Suprapubic skin (tissue), 4 donors: Measurements from ENCODE around the gene STK24. TPM values are rescaled to one million over a fixed set of nuclear protein-coding genes. Genes with fewer than 3 reads are reported as not detected.

Experiments used
- DNase-seq, 2 donors: peaks; one replicate each; pipeline ENCODE4 v3.0.0-alpha.2; 2019; ENCODE audit warnings: low spot score in 2 of 2
- H3K27ac ChIP-seq: fragments of 200-600 bp; sonication (generic); one replicate; pipeline ENCODE4 v1.5.1; 2019
- H3K27me3 ChIP-seq: fragments of 200-600 bp; sonication (generic); one replicate; pipeline ENCODE4 v1.5.1; 2019
- H3K36me3 ChIP-seq: fragments of 200-600 bp; sonication (generic); one replicate; pipeline ENCODE4 v1.5.1; 2019
- H3K4me1 ChIP-seq: fragments of 200-600 bp; sonication (generic); one replicate; pipeline ENCODE4 v1.5.1; 2019
- H3K4me3 ChIP-seq: fragments of 200-600 bp; sonication (generic); one replicate; pipeline ENCODE4 v1.5.1; 2019; ENCODE audit warnings: mild to moderate bottlenecking
- H3K9me3 ChIP-seq: fragments of 200-600 bp; sonication (generic); one replicate; pipeline ENCODE4 v1.5.1; 2019
- CTCF ChIP-seq, 2 donors: fragments of 200-600 bp in 1 of 2; fragments of 450-650 bp in 1 of 2; sonication (generic) in 1 of 2; IDR thresholded peaks; one replicate each; pipeline ENCODE4 v1.5.1; 2016 to 2019; ENCODE audit warnings: antibody characterized with exemption in 2 of 2, mild to moderate bottlenecking in 1 of 2, moderate library complexity in 1 of 2
- EP300 ChIP-seq: sonication (generic); formaldehyde crosslinking; IDR thresholded peaks from one replicate; pipeline ENCODE4 v1.6.1; 2017; ENCODE audit warnings: antibody characterized with exemption
- POLR2A ChIP-seq, 2 donors: fragments of 450-650 bp; IDR thresholded peaks; one replicate each; pipeline ENCODE4 v1.6.1; 2017; ENCODE audit warnings: antibody characterized with exemption in 2 of 2, mild to moderate bottlenecking in 2 of 2, moderate library complexity in 2 of 2
- POLR2AphosphoS5 ChIP-seq, 3 donors: sonication (generic); formaldehyde crosslinking; IDR thresholded peaks; one replicate each; pipeline ENCODE4 v1.6.1; 2017; ENCODE audit warnings: antibody characterized with exemption in 3 of 3
- WGBS: methylation state at CpG from one replicate; pipeline ENCODE4 v1.1.5; 2018; 5-methylcytosine and 5-hydroxymethylcytosine counted together
- total RNA-seq, 4 donors: library from RNA; depleted of rRNA; stranded (reverse); fragments of >200 nt; gene quantifications; one replicate each; pipeline ENCODE4 v1.1.0, GENCODE V29; 2016

The STK24 gene
- total RNA-seq, 4 donors from 2014 or later: 132 to 200 (median 176) TPM

DNA sequence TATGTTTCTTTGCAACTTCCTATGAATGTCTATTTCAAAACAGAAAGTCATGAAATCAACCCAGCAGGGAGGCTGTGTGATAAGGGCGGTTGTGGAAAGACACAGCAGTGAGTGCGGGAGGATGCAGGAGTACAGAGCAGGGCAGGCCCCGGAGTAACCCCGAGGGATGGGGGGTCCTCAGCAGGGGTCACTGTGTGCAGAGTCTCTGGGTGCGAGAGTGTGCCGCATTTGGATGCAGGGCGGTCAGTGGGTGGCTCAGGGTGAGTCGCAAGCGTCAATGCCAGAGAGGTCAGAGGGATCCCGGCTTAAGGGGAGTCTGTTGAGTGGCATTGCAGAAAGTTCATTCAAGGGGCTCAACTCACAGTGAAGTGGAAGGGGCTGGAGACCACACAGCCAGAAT, 147.8 kb downstream of the STK24 start:
- Histone ChIP-seq H3K36me3 (peaks cover 23% of the 10 kb centered on the region), H3K27me3 (no peaks in the 10 kb centered on the region), H3K27ac (no peak overlapping the region), H3K9me3 (no peaks in the 10 kb centered on the region), H3K4me1 (no peaks in the 10 kb centered on the region), H3K4me3 (no peak overlapping the region)
- 86% methylated on average over 10 of the region's 10 CpGs for WGBS
- TF ChIP-seq CTCF (IDR thresholded peaks at IDR 0.05) (no peak), POLR2AphosphoS5 (IDR thresholded peaks at IDR 0.05) (no peak), POLR2A (IDR thresholded peaks at IDR 0.05) (no peak), EP300 (no peak)
- no peak for DNase-seq

GRCh38 chr13:98428256-98428966, 148.5 kb downstream of the STK24 start:
- no peaks in the 10 kb centered on the region for H3K27me3 ChIP-seq
- peaks cover 23% of the 10 kb centered on the region for H3K36me3 ChIP-seq
- H3K27ac ChIP-seq: no peak overlapping the region
- no peak for DNase-seq
- no peak overlapping the region for H3K4me3 ChIP-seq
- no peaks in the 10 kb centered on the region for H3K9me3 ChIP-seq
- 93% methylated on average over 15 of the region's 15 CpGs for WGBS
- TF ChIP-seq POLR2A (IDR thresholded peaks at IDR 0.05) (no peak), POLR2AphosphoS5 (IDR thresholded peaks at IDR 0.05) (no peak), CTCF (IDR thresholded peaks at IDR 0.05) (no peak), EP300 (no peak)
- H3K4me1 ChIP-seq: no peaks in the 10 kb centered on the region

DNA sequence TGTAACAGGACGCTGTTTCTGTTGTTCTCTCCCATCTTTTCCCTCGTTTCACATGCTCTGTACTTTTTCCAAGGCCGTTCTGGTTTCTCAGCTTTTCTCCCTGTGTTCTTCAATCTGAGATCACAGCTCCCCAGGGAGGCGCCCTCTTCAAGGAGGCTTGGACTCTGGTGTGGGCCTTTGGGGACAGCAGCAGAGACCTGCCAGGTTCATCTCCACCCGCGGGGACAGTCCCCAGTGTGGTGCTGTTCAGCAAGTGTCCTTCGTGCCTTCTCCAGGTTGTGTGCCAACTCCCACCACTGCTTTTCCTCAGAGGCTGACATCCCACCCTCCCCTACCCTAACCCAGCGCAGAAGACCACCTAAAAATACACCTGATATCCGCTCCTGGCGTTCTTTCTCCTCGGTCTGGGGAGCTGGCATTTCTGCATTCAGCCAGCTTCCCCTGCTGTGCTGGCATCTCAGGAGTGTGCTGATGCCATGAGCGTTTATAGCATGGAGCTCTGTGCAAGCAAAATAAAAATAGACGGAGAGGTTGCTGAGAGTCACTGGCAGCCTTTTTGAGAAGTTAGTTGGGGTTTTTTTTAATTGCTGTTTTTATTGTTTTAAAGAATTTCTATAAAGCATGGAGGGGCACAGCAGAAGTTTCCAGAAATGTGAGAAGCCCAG, 149.4 kb downstream of the STK24 start:
- no peaks in the 10 kb centered on the region for H3K9me3 ChIP-seq
- WGBS: 90% methylated on average over 13 of the region's 13 CpGs
- H3K27ac ChIP-seq: no peak overlapping the region
- H3K36me3 ChIP-seq: peaks cover 23% of the 10 kb centered on the region
- no peaks in the 10 kb centered on the region for H3K27me3 ChIP-seq
- no peaks in the 10 kb centered on the region for H3K4me1 ChIP-seq
- no peak for TF ChIP-seq POLR2A (IDR thresholded peaks at IDR 0.05)
- TF ChIP-seq POLR2AphosphoS5 (IDR thresholded peaks at IDR 0.05): no peak
- TF ChIP-seq CTCF (IDR thresholded peaks at IDR 0.05): no peak
- H3K4me3 ChIP-seq: no peak overlapping the region
- DNase-seq: no peak

GRCh38 chr13:98423417-98423816, 153.5 kb downstream of the STK24 start:
- no peak for DNase-seq
- no peak overlapping the region for H3K27ac ChIP-seq
- peaks cover 20% of the 10 kb centered on the region for H3K36me3 ChIP-seq
- no peaks in the 10 kb centered on the region for H3K27me3 ChIP-seq
- WGBS: 85% methylated on average over 7 of the region's 7 CpGs
- TF ChIP-seq POLR2AphosphoS5 (IDR thresholded peaks at IDR 0.05): no peak
- TF ChIP-seq CTCF (IDR thresholded peaks at IDR 0.05): no peak
- no peak for TF ChIP-seq EP300
- TF ChIP-seq POLR2A (IDR thresholded peaks at IDR 0.05): no peak
- H3K9me3 ChIP-seq: no peaks in the 10 kb centered on the region
- no peak overlapping the region for H3K4me3 ChIP-seq
- no peaks in the 10 kb centered on the region for H3K4me1 ChIP-seq

DNA sequence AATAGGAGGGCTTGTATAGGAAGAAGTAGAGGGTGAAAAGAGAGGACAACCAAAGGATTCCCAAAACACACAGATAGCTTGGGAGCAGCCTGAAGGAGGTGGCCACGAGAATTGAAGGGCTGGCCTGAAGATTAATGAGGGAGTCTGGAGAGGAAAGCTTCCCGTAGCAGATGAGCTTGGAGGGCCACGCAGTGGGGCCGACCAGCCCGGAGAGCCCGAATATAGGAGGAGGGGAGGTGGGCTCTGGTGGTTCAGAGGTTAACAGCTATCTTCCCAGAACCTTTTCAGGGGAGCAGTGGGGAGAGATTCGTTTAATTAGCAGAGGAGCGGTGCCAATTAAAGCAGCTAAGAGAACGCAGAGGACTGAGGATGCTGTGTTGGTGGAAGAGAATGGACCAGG, 154.9 kb downstream of the STK24 start:
- WGBS: 87% methylated on average over 9 of the region's 9 CpGs
- H3K9me3 ChIP-seq: no peaks in the 10 kb centered on the region
- no peak overlapping the region for H3K4me3 ChIP-seq
- H3K27me3 ChIP-seq: no peaks in the 10 kb centered on the region
- H3K27ac ChIP-seq: no peak overlapping the region
- peaks cover under 1% of the 10 kb centered on the region for H3K4me1 ChIP-seq
- H3K36me3 ChIP-seq: peaks cover 7% of the 10 kb centered on the region
- TF ChIP-seq POLR2A (IDR thresholded peaks at IDR 0.05) (no peak), EP300 (no peak), POLR2AphosphoS5 (IDR thresholded peaks at IDR 0.05) (no peak), CTCF (IDR thresholded peaks at IDR 0.05) (no peak)
- DNase-seq: no peak
